Activated naive CD8-positive, alpha-beta T cell treated with anti-CD3 and anti-CD28 coated beads, Interleukin-2, amount 10 ng/mL, durations not matched to agents 7 days and 5 days (primary cell): ENCODE results near the gene KRTAP8-1. TPM values are rescaled to one million over a fixed set of nuclear protein-coding genes. Genes with fewer than 3 reads are reported as not detected.

Source experiments
- total RNA-seq, 2 experiments: library from RNA; stranded (reverse); gene quantifications; one replicate each; pipeline ENCODE4 v1.2.3, GENCODE V29; 2021

Gene KRTAP8-1
- total RNA-seq, 2 experiments from 2014 or later: not detected

Other genes with a start within 250 kb of the KRTAP8-1 start
- not detected for gene KRTAP22-2, start 222.9 kb downstream of the KRTAP8-1 start, total RNA-seq
- not detected for gene KRTAP6-3, start 220.8 kb downstream of the KRTAP8-1 start, total RNA-seq
- gene KRTAP6-2, start 214.4 kb downstream of the KRTAP8-1 start, total RNA-seq: not detected
- gene KRTAP22-1, start 212.2 kb downstream of the KRTAP8-1 start, total RNA-seq: not detected
- not detected for gene KRTAP6-1, start 199.3 kb downstream of the KRTAP8-1 start, total RNA-seq
- not detected for gene KRTAP20-1, start 196.8 kb downstream of the KRTAP8-1 start, total RNA-seq
- gene KRTAP20-4, start 192.6 kb downstream of the KRTAP8-1 start, total RNA-seq: not detected
- not detected for gene KRTAP20-2, start 178.1 kb downstream of the KRTAP8-1 start, total RNA-seq
- gene KRTAP20-3, start 170.4 kb downstream of the KRTAP8-1 start, total RNA-seq: not detected
- gene KRTAP21-3, start 94.5 kb downstream of the KRTAP8-1 start, total RNA-seq: not detected
- gene KRTAP21-2, start 66.0 kb downstream of the KRTAP8-1 start, total RNA-seq: not detected
- not detected for gene KRTAP21-1, start 57.8 kb downstream of the KRTAP8-1 start, total RNA-seq
- not detected for gene KRTAP7-1, start 16.5 kb upstream of the KRTAP8-1 start, total RNA-seq
- gene KRTAP11-1, start 68.3 kb upstream of the KRTAP8-1 start, total RNA-seq: not detected
- gene KRTAP19-8, start 225.2 kb upstream of the KRTAP8-1 start, total RNA-seq: not detected